ENCODE measurements around the gene IGF2BP2. TPM values are rescaled to one million over a fixed set of nuclear protein-coding genes. Genes with fewer than 3 reads are reported as not detected.
A peak's percentile ranks its signal among the peaks of the same experiment; 100 is the strongest.

The IGF2BP2 gene
- total RNA-seq, 6 donors from 2014 or later, result 11.4 to 60.3 (median 24.9) TPM

GRCh38 chr3:185656321-185656840, 168.5 kb downstream of the IGF2BP2 start:
- peak; percentile 38 to 79 for ATAC-seq (ENCODE audit: low FRiP score in 2 of 2)
- H3K4me3 ChIP-seq, result no peak overlapping the region
- no peaks in the 10 kb centered on the region for H3K27me3 ChIP-seq
- peaks cover 13 to 40% (median 27%) of the 10 kb centered on the region in 4 donors for H3K4me1 ChIP-seq
- 79 to 87% methylated on average over 8 of the region's 8 CpGs for WGBS, 2 donors
- DNase-seq, result no peak
- peak overlapping the region; percentile 68 to 82 (median 76) for H3K27ac ChIP-seq
- H3K9me3 ChIP-seq, result no peaks in the 10 kb centered on the region
- TF ChIP-seq EP300 (IDR thresholded peaks at IDR 0.05) (no peak), POLR2A (IDR thresholded peaks at IDR 0.05) (no peak), CTCF (IDR thresholded peaks at IDR 0.05) (no peak), POLR2AphosphoS5 (IDR thresholded peaks at IDR 0.05) (peak; percentile 57 to 62)
- H3K36me3 ChIP-seq, result peaks cover 0 to 52% (median 4%) of the 10 kb centered on the region in 4 donors

GRCh38 chr3:185655426-185656320, 169.2 kb downstream of the IGF2BP2 start:
- ATAC-seq (ENCODE audit: low FRiP score in 2 of 2) (no peak), DNase-seq (peak in 1 of 2 donors; percentile 32)
- Histone ChIP-seq H3K36me3 (peaks cover 0 to 52% (median 4%) of the 10 kb centered on the region in 4 donors), H3K9me3 (no peaks in the 10 kb centered on the region), H3K4me1 (peaks cover 12 to 37% (median 25%) of the 10 kb centered on the region in 4 donors), H3K4me3 (no peak overlapping the region), H3K27ac (peak overlapping the region; percentile 53 to 76 (median 65)), H3K27me3 (no peaks in the 10 kb centered on the region)
- TF ChIP-seq EP300 (IDR thresholded peaks at IDR 0.05), result no peak
- no peak for TF ChIP-seq CTCF (IDR thresholded peaks at IDR 0.05)
- no peak for TF ChIP-seq POLR2AphosphoS5 (IDR thresholded peaks at IDR 0.05)
- TF ChIP-seq POLR2A (IDR thresholded peaks at IDR 0.05), result no peak
- WGBS, 2 donors, result 90 to 93% methylated on average over 12 of the region's 12 CpGs

GRCh38 chr3:185654758-185655145, 170.1 kb downstream of the IGF2BP2 start:
- Histone ChIP-seq H3K27ac (peak overlapping the region in 3 of 4 donors; percentile 45 to 76 (median 73)), H3K9me3 (no peaks in the 10 kb centered on the region), H3K4me1 (peaks cover 3 to 29% (median 16%) of the 10 kb centered on the region in 4 donors), H3K4me3 (no peak overlapping the region), H3K27me3 (no peaks in the 10 kb centered on the region), H3K36me3 (peaks cover 0 to 52% (median 4%) of the 10 kb centered on the region in 4 donors)
- WGBS, 2 donors, result 83 to 94% methylated on average over 2 of the region's 2 CpGs
- TF ChIP-seq POLR2AphosphoS5 (IDR thresholded peaks at IDR 0.05), result no peak
- ATAC-seq (ENCODE audit: low FRiP score in 2 of 2), result no peak
- DNase-seq, result no peak

- TF ChIP-seq POLR2AphosphoS5 (IDR thresholded peaks at IDR 0.05), result no peak
- TF ChIP-seq CTCF (IDR thresholded peaks at IDR 0.05), result no peak
- no peak for TF ChIP-seq EP300 (IDR thresholded peaks at IDR 0.05)
- TF ChIP-seq POLR2A (IDR thresholded peaks at IDR 0.05), result no peak
- DNase-seq, result no peak
- no peaks in the 10 kb centered on the region for H3K27me3 ChIP-seq
- WGBS, 2 donors, result 92 to 94% methylated on average over 11 to 12 of the region's 12 CpGs
- H3K4me1 ChIP-seq, result peaks cover 0 to 24% (median 13%) of the 10 kb centered on the region in 4 donors
- no peak overlapping the region for H3K4me3 ChIP-seq
- ATAC-seq (ENCODE audit: low FRiP score in 2 of 2), result no peak
- peak overlapping the region in 2 of 4 donors; percentile 73 to 76 for H3K27ac ChIP-seq
- no peaks in the 10 kb centered on the region for H3K9me3 ChIP-seq
- H3K36me3 ChIP-seq, result peaks cover 0 to 57% (median 6%) of the 10 kb centered on the region in 4 donors
Observed at GRCh38 chr3:185653949-185654757, 170.7 kb downstream of the IGF2BP2 start.

- 91 to 95% methylated on average over 9 of the region's 9 CpGs for WGBS, 2 donors
- no peak for ATAC-seq (ENCODE audit: low FRiP score in 2 of 2)
- TF ChIP-seq CTCF (IDR thresholded peaks at IDR 0.05), result no peak
- TF ChIP-seq POLR2A (IDR thresholded peaks at IDR 0.05), result no peak
- no peak for TF ChIP-seq POLR2AphosphoS5 (IDR thresholded peaks at IDR 0.05)
- TF ChIP-seq EP300 (IDR thresholded peaks at IDR 0.05), result no peak
Observed at GRCh38 chr3:185651971-185652370, 172.9 kb downstream of the IGF2BP2 start.

More at GRCh38 chr3:185651971-185652370, 172.9 kb downstream of the IGF2BP2 start:
- Histone ChIP-seq H3K9me3 (no peaks in the 10 kb centered on the region), H3K27ac (no peak overlapping the region), H3K4me1 (peaks cover 0 to 11% (median 4%) of the 10 kb centered on the region in 4 donors), H3K4me3 (no peak overlapping the region), H3K27me3 (no peaks in the 10 kb centered on the region), H3K36me3 (peaks cover 0 to 48% (median 7%) of the 10 kb centered on the region in 4 donors)
- DNase-seq, result no peak

All from upper lobe of left lung (tissue), 6 donors.